ENCODE data around the gene AGR2.
"Not testable (repeated sequence)": the region's sequence is repeated elsewhere in the genome, so short reads cannot be mapped to it uniquely, and the experiment has no call there.

AGR2 gene

DNA sequence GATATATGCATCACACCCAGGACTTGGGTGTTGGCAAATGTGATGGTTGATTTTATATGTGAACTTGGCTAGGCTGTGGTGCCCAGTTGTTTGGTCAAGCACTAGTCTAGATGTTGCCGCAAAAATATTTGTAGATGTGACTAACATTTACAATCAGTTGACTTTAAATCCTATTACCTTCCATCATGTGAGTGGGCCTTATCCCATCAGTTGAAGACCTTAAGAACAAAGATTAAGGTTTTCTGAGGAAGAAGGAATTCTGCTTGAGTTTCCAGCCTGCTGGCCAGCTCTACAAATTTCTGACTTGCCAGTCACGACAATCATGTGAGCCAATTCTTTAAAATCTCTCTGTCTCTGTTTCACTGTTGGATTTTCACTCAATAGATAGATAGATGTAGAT lies 30.9 kb downstream of the AGR2 start:
- TF ChIP-seq, protein P1, sequence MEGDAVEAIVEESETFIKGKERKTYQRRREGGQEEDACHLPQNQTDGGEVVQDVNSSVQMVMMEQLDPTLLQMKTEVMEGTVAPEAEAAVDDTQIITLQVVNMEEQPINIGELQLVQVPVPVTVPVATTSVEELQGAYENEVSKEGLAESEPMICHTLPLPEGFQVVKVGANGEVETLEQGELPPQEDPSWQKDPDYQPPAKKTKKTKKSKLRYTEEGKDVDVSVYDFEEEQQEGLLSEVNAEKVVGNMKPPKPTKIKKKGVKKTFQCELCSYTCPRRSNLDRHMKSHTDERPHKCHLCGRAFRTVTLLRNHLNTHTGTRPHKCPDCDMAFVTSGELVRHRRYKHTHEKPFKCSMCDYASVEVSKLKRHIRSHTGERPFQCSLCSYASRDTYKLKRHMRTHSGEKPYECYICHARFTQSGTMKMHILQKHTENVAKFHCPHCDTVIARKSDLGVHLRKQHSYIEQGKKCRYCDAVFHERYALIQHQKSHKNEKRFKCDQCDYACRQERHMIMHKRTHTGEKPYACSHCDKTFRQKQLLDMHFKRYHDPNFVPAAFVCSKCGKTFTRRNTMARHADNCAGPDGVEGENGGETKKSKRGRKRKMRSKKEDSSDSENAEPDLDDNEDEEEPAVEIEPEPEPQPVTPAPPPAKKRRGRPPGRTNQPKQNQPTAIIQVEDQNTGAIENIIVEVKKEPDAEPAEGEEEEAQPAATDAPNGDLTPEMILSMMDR (IDR thresholded peaks at IDR 0.05; ENCODE audit: control insufficient read depth, insufficient read depth, low read depth, low read length, missing control alignments): no peak
- H3K4me3 ChIP-seq (ENCODE audit: control insufficient read depth, low read depth, low read length): no peak overlapping the region
- DNase-seq (ENCODE audit: low read depth): no peak

DNA sequence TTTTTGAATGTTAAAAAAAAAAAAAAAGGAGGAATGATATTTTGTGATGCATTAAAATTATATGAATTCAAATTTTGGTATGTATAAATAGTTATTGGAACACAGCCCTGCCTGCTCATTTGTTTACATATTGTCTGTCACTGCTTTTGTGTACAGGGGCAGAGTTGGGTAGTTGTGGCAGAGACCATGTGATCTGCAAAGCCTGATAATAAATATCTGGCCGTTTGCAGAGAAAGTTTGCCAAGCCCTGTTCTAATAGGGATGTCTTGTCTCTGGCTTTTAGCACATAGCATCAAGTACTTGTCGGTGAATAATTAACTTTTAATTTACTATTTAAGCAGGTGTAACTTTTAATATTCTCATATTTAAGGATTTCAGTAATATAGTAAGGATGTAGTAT lies 31.5 kb downstream of the AGR2 start:
- DNase-seq (ENCODE audit: low read depth): no peak
- TF ChIP-seq, protein P1 (IDR thresholded peaks at IDR 0.05; ENCODE audit: control insufficient read depth, insufficient read depth, low read depth, low read length, missing control alignments): no peak
- no peak overlapping the region for H3K4me3 ChIP-seq (ENCODE audit: control insufficient read depth, low read depth, low read length)

DNA sequence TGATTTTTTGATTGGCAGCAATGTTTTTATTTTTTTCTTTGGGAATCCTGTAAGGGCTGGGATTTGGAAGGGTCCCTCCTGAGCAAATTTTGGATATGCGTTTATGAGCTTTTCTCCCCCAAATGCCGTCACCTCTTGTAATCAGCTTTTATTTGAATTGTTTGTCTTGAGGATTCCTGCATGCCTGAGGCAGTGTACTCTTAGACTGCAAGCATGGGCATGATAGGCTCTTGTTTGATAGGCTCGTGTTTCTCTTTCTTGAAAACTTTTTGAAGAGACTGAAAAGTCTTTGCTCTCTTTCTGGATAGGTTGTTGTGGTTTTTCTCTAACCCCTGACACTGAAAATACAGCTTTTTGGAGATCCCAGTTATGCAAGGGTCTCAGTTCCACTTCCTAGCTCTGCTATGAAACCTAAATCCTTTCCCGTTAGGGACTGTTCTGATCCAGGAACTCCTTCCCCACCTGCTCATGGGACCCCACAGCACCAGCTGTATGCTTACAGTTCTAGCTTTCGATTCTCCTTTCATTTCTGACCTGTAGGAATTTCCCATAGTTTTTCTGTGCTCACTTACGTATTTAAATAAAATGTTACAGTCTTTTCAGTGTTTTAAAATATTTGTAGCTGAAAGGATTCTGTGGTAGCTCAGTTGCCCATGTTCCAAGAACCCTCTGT lies 34.0 kb downstream of the AGR2 start:
- H3K4me3 ChIP-seq (ENCODE audit: control insufficient read depth, low read depth, low read length): no peak overlapping the region
- DNase-seq (ENCODE audit: low read depth): no peak
- TF ChIP-seq, protein P1 (IDR thresholded peaks at IDR 0.05; ENCODE audit: control insufficient read depth, insufficient read depth, low read depth, low read length, missing control alignments): no peak

DNA sequence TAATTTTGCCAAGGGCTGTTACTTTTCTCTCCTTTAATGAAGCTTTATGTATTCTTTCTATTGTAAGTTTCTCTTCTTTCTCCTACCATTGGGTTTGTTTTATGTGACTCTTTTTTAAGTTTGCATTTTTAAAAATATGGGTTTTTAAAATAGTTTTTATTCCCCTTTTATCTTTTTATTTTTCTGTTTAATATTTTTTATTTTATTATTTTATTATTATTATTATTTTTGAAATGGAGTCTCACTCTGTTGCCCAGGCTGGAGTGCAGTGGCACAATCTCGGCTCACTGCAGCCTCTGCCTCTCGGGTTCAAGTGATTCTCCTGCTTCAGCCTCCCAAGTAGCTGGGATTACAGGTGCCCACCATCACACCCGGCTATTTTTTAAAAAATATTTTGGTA lies 34.8 kb downstream of the AGR2 start:
- not testable (repeated sequence) for DNase-seq (ENCODE audit: low read depth)

DNA sequence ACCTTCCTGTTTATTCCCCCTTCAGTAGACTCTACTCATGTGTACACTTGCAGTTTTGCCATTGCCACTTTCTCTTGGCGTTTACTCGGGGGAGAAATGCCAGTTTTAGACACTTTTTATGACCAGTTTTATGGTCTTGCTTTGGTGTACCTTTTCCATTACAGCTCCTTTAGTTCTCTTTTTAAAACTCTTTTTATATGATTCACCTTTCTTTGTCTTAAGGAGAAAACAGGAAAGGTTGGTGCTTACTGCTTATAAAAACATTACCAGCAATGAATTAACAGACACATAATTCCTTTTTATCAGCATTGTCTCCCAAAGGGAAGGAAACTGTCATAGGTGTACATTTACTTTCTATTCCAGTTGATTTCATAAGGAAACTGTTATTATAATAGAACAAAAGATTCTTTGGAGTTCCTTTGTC lies 39.4 kb downstream of the AGR2 start:
- TF ChIP-seq, protein P1 (IDR thresholded peaks at IDR 0.05; ENCODE audit: control insufficient read depth, insufficient read depth, low read depth, low read length, missing control alignments): no peak
- no peak for DNase-seq (ENCODE audit: low read depth)
- no peak overlapping the region for H3K4me3 ChIP-seq (ENCODE audit: control insufficient read depth, low read depth, low read length)

More for the DNA sequence above, 34.8 kb downstream of the AGR2 start:
- H3K4me3 ChIP-seq (ENCODE audit: control insufficient read depth, low read depth, low read length): not testable (repeated sequence)

DNA sequence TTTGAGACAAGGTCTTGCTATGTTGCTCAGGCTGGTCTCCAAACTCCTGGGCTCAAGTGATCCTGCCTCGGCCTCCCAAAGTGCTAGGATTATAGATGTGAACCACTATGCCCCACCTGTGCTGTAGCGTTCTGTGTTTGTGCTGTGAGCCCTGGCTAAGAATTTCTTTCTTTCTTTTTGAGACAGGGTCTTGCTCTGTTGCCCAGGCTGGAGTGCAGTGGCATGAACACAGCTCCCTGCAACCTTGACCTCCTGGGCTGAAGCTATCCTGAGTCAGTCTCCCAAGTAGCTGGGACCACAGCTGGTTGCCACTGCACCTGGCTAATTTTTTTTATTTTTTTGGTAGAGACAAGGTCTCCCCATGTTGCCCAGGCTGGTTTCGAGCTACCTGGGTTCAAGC lies 39.9 kb downstream of the AGR2 start:
- H3K4me3 ChIP-seq (ENCODE audit: control insufficient read depth, low read depth, low read length): no peak overlapping the region
- no peak for DNase-seq (ENCODE audit: low read depth)
- TF ChIP-seq, protein P1 (IDR thresholded peaks at IDR 0.05; ENCODE audit: control insufficient read depth, insufficient read depth, low read depth, low read length, missing control alignments): no peak

DNA sequence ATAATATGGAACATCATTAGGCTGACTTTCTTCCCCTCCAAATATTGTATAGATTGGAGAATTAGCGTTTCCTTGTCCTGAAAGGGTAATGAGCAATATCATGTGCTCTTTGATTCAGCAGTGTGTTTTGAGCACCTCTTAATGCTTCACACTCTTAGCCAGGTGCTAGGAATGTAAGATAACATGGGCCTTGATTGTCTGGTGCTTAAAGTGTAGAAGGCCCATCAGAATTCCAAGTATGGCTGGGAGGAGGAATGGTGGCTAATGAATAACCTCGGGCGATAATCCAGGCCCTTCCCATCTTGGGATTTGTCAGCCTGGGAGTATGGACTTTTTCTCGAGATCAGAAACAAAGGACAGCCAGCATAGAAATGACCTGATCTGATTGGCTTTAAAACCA lies 42.6 kb downstream of the AGR2 start:
- TF ChIP-seq, protein P1 (IDR thresholded peaks at IDR 0.05; ENCODE audit: control insufficient read depth, insufficient read depth, low read depth, low read length, missing control alignments): no peak
- no peak for DNase-seq (ENCODE audit: low read depth)
- no peak overlapping the region for H3K4me3 ChIP-seq (ENCODE audit: control insufficient read depth, low read depth, low read length)
